Glomerular endothelial cell (primary cell): ENCODE results near the gene FSTL4. TPM values are rescaled to one million over a fixed set of nuclear protein-coding genes. Genes with fewer than 3 reads are reported as not detected.

Experiments
- DNase-seq: peaks from one replicate; pipeline ENCODE4 v3.0.0-alpha.2; 2011; ENCODE audit warnings: low read depth, low spot score; ENCODE audit errors: extremely low read depth
- total RNA-seq: library from RNA; depleted of rRNA; stranded (reverse); fragments of >200 nt; gene quantifications from 2 replicates; pipeline ENCODE4 v1.2.3, GENCODE V29; 2015

FSTL4 gene
- total RNA-seq, 1 donor from 2014 or later, result 0.18 TPM

GRCh38 chr5:133332439-133333024 lies 279.8 kb downstream of the FSTL4 start:
- no peak for DNase-seq

DNA sequence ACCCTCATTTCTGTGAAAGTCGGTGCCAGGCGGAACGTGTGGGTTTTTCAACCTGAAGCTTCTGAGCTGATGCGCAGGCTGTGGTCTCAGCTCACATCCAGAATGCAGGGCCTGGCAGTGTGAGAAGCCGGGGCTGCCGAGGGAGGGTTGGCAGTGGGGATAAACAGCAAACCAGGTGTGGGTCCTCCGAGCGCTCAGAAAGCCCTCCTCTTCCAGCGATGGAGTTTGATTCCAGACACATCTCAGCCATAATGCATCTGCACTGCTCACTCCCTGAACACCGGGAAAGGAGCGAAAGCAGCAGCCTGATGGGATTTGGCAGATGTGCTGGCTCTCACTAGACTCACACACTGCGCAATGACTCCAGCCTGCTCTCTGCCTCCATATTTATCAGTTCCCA lies 280.4 kb downstream of the FSTL4 start:
- no peak for DNase-seq

DNA sequence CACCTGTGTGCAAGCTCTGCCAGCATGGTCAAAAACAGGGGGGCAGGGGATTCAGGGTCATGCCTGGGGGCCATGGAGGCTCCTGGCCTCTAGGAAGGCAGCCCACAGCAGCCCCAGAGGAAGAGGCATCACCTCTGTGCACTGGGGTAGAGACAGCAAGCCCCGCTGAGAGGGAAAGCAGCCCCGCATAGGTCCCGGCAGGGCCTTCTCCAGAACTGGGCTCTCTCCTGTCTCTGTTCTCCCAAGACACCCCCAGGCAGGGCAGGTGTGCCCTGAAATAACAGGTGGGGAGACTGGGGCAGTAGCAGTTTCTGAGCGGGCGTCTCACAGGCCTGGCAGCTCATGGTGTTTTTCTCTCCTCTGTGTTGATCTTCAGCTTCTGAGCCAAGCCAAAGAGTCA lies 281.4 kb downstream of the FSTL4 start:
- no peak for DNase-seq

DNA sequence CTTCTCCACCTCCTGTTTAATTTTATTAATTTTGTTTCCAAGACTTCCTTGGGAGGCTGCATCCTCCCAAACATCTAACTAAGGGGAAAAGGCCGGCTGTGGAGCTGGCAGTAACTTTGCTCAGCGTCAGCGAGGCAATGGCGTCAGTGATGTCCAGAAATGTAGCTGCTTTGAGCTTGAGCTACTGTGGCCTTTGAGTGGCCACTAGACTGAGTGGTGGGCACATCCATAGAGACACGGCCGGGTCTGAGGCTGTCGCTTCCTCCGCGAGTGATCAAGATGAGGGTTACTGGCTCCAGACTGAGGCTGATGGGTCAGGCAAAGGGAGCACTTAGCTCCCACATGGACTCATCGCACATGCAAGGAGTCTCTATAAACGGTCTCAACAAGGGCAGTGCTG lies 283.5 kb downstream of the FSTL4 start:
- no peak for DNase-seq

DNA sequence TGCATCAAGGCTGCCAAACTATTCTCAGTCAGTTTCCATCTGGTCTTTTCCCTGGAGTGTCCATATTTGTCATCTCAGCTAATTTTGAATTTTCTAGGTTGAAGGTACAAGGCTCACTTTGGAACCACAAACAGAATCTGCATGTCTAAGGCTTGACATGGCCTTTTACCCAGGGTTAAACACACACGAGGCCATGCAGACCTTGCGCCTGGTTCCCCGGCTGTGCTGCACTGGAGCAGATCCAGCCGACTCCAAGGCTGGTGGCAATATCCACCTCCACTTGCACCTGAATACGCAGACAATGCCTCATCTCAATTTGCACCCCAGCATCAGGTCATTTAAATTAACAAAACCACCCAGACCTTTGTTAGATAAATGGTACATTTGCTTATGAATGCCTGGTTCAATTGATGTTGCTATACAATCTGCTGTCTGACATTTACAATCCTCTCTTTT lies 284.4 kb downstream of the FSTL4 start:
- no peak for DNase-seq

GRCh38 chr5:133326361-133326760 lies 286.0 kb downstream of the FSTL4 start:
- DNase-seq, result no peak

GRCh38 chr5:133325864-133326263 lies 286.5 kb downstream of the FSTL4 start:
- no peak for DNase-seq

- no peak for DNase-seq
Observed at GRCh38 chr5:133324926-133325325, 287.4 kb downstream of the FSTL4 start.

- DNase-seq, result no peak
Observed at GRCh38 chr5:133323494-133324457, 288.6 kb downstream of the FSTL4 start.

GRCh38 chr5:133322743-133323142 lies 289.6 kb downstream of the FSTL4 start:
- DNase-seq, result no peak

GRCh38 chr5:133321833-133322420 lies 290.4 kb downstream of the FSTL4 start:
- DNase-seq, result no peak

GRCh38 chr5:133321286-133321832 lies 291.0 kb downstream of the FSTL4 start:
- DNase-seq, result no peak

DNA sequence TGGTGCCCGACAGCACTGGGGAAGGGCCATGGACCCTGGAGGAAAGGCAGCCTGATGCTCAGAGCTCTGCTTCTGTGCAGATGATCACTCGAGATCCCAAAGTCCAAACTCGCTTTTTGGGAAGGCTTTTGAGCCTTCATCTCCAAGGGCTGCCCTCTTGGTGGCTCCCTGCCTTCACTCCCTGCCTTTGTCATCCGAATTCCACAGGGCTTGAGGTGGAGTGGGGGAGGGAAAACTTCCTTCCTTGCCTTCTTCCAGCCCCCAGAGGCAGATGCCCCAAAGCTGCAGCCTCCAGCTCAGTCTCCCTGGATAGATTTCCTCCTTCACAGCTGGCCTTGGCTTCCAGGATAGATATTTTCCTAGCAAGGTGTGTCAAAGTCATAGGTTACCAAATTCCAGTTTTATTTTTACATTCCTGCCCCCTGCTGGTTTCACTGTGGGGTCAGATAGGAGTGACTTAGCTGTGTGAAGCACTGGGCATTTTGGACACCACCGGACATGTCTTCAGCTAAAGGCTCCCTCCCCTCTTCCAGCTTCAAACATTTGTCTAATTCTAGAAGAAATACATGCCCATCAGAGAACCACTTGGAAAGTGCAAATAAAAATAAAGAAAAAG lies 292.3 kb downstream of the FSTL4 start:
- no peak for DNase-seq

GRCh38 chr5:133319244-133319643 lies 293.1 kb downstream of the FSTL4 start:
- DNase-seq, result no peak

GRCh38 chr5:133317558-133317957 lies 294.8 kb downstream of the FSTL4 start:
- no peak for DNase-seq

- DNase-seq, result no peak
Observed at GRCh38 chr5:133316346-133317343, 295.7 kb downstream of the FSTL4 start.

- DNase-seq, result no peak
Observed at GRCh38 chr5:133314086-133314485, 298.3 kb downstream of the FSTL4 start.

DNA sequence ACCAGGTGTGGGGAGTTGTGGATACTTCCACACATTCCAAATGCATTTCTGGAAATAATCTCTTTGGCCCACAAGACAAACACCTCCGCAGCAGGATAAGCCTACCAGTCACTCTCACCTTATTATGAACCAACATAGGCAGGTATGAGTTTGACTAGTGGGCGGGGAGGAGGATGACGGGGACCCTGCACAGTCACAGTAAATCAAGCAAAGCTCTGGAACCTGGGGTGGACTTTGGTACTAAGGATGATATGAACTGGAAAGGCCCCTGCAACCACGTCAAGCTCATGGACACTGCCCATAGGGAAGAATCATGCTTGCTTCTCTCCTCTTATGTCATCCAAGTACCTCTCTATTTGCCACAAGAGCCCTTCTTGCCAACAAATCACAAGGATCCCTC lies 301.2 kb downstream of the FSTL4 start:
- no peak for DNase-seq

DNA sequence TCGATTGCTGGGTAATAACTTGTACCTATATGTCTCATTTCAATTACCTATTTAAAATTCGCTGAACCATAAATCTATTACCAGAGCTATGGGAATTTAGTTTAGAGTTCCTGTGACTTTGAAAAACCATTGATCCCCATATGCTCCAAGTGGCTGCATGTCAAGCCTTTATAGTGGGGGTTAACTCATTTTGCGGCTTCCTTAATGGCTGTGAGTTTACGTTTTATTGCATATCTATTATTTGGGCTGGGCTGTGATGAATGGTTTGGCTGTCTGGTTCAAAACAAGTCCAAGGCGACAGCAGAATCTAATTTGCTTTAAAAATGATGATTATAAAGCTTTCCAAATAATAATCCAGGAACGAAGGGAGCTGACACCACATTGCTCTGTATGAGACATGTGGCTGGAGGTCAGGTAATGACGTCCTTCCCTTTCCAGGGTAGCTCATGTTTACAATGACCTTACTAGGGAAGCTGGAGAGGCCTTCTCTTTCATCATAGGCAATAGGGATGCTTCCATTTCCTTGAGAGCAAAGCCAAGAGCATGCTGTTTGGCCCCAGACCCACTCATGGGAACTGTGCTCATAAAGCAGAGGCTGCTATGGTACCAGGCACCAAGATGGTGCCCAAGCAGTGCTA lies 302.2 kb downstream of the FSTL4 start:
- DNase-seq, result no peak
